Breast epithelium (tissue), 3 donors: ENCODE measurements around the gene TENT4A.

Experiments
- CTCF ChIP-seq, 3 donors: fragments of 450-650 bp; IDR thresholded peaks; one replicate each; pipeline ENCODE4 v1.5.1; 2016 to 2017; ENCODE audit warnings: antibody characterized with exemption in 3 of 3, mild to moderate bottlenecking in 3 of 3, moderate library complexity in 3 of 3
- POLR2A ChIP-seq: fragments of 450-650 bp; IDR thresholded peaks from one replicate; pipeline ENCODE4 v1.6.1; 2016; ENCODE audit warnings: antibody characterized with exemption, mild to moderate bottlenecking, moderate library complexity
- POLR2AphosphoS5 ChIP-seq, 3 donors: sonication (generic); formaldehyde crosslinking; IDR thresholded peaks; one replicate each; pipeline ENCODE4 v1.6.1; 2017; ENCODE audit warnings: antibody characterized with exemption in 3 of 3

GRCh38 chr5:6678385-6678784, 34.8 kb upstream of the TENT4A start:
- TF ChIP-seq CTCF (IDR thresholded peaks at IDR 0.05) (no peak), POLR2AphosphoS5 (IDR thresholded peaks at IDR 0.05) (no peak), POLR2A (no peak)
